ENCODE measurements around the gene SP140L.
"Not testable (repeated sequence)": the region's sequence is repeated elsewhere in the genome, so short reads cannot be mapped to it uniquely, and the experiment has no call there.

Gene SP140L

GRCh38 chr2:230418341-230419016 lies 91.5 kb downstream of the SP140L start:
- peak; percentile 68 for DNase-seq (ENCODE audit: low spot score)

GRCh38 chr2:230419181-230419580 lies 92.2 kb downstream of the SP140L start:
- DNase-seq (ENCODE audit: low spot score) = no peak

- DNase-seq (ENCODE audit: low spot score) = no peak
Measured at GRCh38 chr2:230422149-230422548, 95.2 kb downstream of the SP140L start.

GRCh38 chr2:230423851-230424458 lies 97.0 kb downstream of the SP140L start:
- no peak for DNase-seq (ENCODE audit: low spot score)

- no peak for DNase-seq (ENCODE audit: low spot score)
Measured at GRCh38 chr2:230425377-230425776, 98.4 kb downstream of the SP140L start.

- no peak for DNase-seq (ENCODE audit: low spot score)
Measured at GRCh38 chr2:230429513-230429912, 102.5 kb downstream of the SP140L start.

- DNase-seq (ENCODE audit: low spot score) = no peak
Measured at GRCh38 chr2:230430957-230431910, 104.2 kb downstream of the SP140L start.

GRCh38 chr2:230434677-230435324 lies 107.8 kb downstream of the SP140L start:
- no peak for DNase-seq (ENCODE audit: low spot score)

GRCh38 chr2:230435431-230435830 lies 108.4 kb downstream of the SP140L start:
- no peak for DNase-seq (ENCODE audit: low spot score)

- DNase-seq (ENCODE audit: low spot score) = not testable (repeated sequence)
Measured at GRCh38 chr2:230439121-230439520, 112.1 kb downstream of the SP140L start.

GRCh38 chr2:230439590-230439989 lies 112.6 kb downstream of the SP140L start:
- no peak for DNase-seq (ENCODE audit: low spot score)

GRCh38 chr2:230441227-230441897 lies 114.4 kb downstream of the SP140L start:
- no peak for DNase-seq (ENCODE audit: low spot score)

GRCh38 chr2:230443541-230443940 lies 116.5 kb downstream of the SP140L start:
- DNase-seq (ENCODE audit: low spot score) = peak; percentile 40

- DNase-seq (ENCODE audit: low spot score) = no peak
Measured at GRCh38 chr2:230444832-230445231, 117.8 kb downstream of the SP140L start.

- no peak for DNase-seq (ENCODE audit: low spot score)
Measured at GRCh38 chr2:230447036-230447435, 120.0 kb downstream of the SP140L start.

- DNase-seq (ENCODE audit: low spot score) = no peak
Measured at GRCh38 chr2:230447455-230448451, 120.8 kb downstream of the SP140L start.

GRCh38 chr2:230449901-230450467 lies 123.0 kb downstream of the SP140L start:
- DNase-seq (ENCODE audit: low spot score) = no peak

- no peak for DNase-seq (ENCODE audit: low spot score)
Measured at GRCh38 chr2:230453006-230453405, 126.0 kb downstream of the SP140L start.
